ENCODE data around the gene CEBPA. TPM values are rescaled to one million over a fixed set of nuclear protein-coding genes. Genes with fewer than 3 reads are reported as not detected.

The CEBPA gene
- total and polyA plus RNA-seq, 3 donors from 2014 or later = 3.5 to 5.0 (median 4.7) TPM

DNA sequence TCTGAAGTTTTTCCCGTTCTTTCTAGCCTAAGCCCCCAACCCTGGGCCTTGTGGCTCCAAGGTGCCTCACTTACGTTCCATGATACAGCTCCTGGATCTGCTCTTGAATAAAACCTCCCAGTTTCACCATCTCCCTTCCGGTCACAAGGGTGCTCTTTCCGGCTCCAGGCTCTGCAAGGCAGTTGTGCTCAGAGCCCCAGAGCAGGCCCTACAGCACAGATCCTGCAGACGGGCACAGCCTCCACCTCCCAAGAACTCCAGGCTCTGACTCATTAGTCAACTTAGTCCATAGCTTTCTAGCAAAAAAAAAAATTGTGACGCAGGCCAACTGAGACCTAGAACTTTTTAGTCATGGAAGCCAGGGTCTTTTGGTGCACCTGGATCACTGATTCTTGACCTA, 42.8 kb downstream of the CEBPA start:
- H3K36me3 ChIP-seq (ENCODE audit: low read depth, missing control alignments) = no peaks in the 10 kb centered on the region
- no peaks in the 10 kb centered on the region for H3K27me3 ChIP-seq
- intact Hi-C loops (cut with DNase I; ENCODE audit: low total_unique reads) = no loop called here
- TF ChIP-seq POLR2A (IDR thresholded peaks at IDR 0.05) = no peak
- WGBS, 2 donors = 79 to 83% methylated on average over 6 of the region's 6 CpGs
- H3K9me3 ChIP-seq = no peaks in the 10 kb centered on the region
- DNase-seq = no peak
- H3K27ac ChIP-seq = no peak overlapping the region
- no peaks in the 10 kb centered on the region for H3K4me1 ChIP-seq
- no peak overlapping the region for H3K4me3 ChIP-seq

DNA sequence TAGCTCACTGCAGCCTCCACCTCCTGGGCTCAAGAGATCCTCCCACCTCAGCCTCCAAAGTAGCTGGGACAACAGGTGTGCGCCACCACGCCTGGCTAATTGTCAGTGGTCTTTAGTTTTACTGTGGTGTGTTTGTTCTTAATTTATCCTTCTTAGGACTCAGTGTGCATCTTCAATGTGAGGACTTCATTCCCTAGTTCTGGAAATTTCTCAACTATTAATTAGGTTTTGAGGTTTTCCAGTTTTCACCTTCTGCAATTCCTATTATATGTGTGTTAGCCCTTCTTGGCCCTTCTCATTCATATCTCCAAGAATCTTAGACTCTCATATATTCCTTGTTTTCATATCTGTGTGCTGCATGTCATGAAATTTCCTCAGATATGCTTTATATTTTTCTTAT, 44.5 kb downstream of the CEBPA start:
- H3K4me1 ChIP-seq = no peaks in the 10 kb centered on the region
- no peaks in the 10 kb centered on the region for H3K9me3 ChIP-seq
- DNase-seq = no peak
- no peak overlapping the region for H3K27ac ChIP-seq
- no peaks in the 10 kb centered on the region for H3K27me3 ChIP-seq
- H3K4me3 ChIP-seq = no peak overlapping the region
- no peaks in the 10 kb centered on the region for H3K36me3 ChIP-seq (ENCODE audit: low read depth, missing control alignments)
- WGBS, 2 donors = 93 to 95% methylated on average over 2 of the region's 2 CpGs
- intact Hi-C loops (cut with DNase I; ENCODE audit: low total_unique reads) = no loop called here
- TF ChIP-seq POLR2A (IDR thresholded peaks at IDR 0.05) = no peak
- TF ChIP-seq, protein P1, sequence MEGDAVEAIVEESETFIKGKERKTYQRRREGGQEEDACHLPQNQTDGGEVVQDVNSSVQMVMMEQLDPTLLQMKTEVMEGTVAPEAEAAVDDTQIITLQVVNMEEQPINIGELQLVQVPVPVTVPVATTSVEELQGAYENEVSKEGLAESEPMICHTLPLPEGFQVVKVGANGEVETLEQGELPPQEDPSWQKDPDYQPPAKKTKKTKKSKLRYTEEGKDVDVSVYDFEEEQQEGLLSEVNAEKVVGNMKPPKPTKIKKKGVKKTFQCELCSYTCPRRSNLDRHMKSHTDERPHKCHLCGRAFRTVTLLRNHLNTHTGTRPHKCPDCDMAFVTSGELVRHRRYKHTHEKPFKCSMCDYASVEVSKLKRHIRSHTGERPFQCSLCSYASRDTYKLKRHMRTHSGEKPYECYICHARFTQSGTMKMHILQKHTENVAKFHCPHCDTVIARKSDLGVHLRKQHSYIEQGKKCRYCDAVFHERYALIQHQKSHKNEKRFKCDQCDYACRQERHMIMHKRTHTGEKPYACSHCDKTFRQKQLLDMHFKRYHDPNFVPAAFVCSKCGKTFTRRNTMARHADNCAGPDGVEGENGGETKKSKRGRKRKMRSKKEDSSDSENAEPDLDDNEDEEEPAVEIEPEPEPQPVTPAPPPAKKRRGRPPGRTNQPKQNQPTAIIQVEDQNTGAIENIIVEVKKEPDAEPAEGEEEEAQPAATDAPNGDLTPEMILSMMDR (IDR thresholded peaks at IDR 0.05) = no peak

DNA sequence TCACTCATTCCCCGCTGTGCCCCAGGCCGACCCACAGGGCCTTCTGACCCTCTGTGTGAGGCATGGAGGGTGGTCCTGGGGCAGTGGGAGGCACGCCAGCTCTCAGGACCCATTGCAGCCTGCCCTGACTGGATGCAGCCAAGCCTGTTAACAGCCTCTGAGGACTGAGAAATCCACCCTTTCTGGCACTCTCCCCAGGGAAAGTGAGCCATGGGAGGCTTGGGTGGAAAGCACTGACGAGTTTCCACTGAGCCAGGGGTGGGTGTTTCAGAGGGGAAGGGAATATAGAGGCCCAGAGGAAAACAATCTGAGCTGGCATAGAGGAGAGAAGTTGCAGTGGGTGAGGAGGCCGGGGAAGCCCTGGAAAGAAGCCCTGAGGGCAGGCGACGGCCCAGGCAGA, 46.1 kb downstream of the CEBPA start:
- WGBS, 2 donors = 51 to 62% methylated on average over 7 of the region's 7 CpGs
- no peaks in the 10 kb centered on the region for H3K4me1 ChIP-seq
- no peak for DNase-seq
- H3K9me3 ChIP-seq = no peaks in the 10 kb centered on the region
- H3K36me3 ChIP-seq (ENCODE audit: low read depth, missing control alignments) = no peaks in the 10 kb centered on the region
- intact Hi-C loops (cut with DNase I; ENCODE audit: low total_unique reads) = no loop called here
- H3K27me3 ChIP-seq = no peaks in the 10 kb centered on the region
- no peak for TF ChIP-seq POLR2A (IDR thresholded peaks at IDR 0.05)
- TF ChIP-seq, protein P1 (IDR thresholded peaks at IDR 0.05) = no peak
- H3K4me3 ChIP-seq = no peak overlapping the region
- no peak overlapping the region for H3K27ac ChIP-seq

DNA sequence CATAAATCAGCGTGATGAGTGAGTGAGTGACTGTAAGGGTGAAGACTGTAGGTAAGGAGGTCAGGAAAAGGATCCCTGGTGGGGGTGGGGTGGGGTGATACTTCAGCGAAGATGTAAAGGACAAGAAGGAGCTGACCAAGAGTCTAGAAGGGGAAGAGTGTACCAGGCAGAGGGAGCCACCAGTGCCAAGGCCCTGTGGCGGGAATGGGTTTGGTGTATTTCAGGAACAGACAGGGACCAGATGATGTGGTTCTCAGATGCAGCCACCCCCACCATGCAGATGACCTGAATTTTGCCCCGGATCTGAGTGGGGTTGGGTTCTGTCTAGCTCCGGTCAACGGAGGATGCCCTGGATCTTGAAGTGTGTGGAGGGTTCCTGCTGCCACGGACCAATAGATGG, 46.6 kb downstream of the CEBPA start:
- Histone ChIP-seq H3K27ac (no peak overlapping the region), H3K9me3 (no peaks in the 10 kb centered on the region), H3K4me1 (no peaks in the 10 kb centered on the region), H3K36me3 (ENCODE audit: low read depth, missing control alignments) (no peaks in the 10 kb centered on the region), H3K27me3 (no peaks in the 10 kb centered on the region), H3K4me3 (no peak overlapping the region)
- intact Hi-C loops (cut with DNase I; ENCODE audit: low total_unique reads) = no loop called here
- WGBS, 2 donors = 89 to 94% methylated on average over 7 of the region's 7 CpGs
- DNase-seq = no peak
- TF ChIP-seq POLR2A (IDR thresholded peaks at IDR 0.05) = no peak
- TF ChIP-seq, protein P1 (IDR thresholded peaks at IDR 0.05) = no peak

DNA sequence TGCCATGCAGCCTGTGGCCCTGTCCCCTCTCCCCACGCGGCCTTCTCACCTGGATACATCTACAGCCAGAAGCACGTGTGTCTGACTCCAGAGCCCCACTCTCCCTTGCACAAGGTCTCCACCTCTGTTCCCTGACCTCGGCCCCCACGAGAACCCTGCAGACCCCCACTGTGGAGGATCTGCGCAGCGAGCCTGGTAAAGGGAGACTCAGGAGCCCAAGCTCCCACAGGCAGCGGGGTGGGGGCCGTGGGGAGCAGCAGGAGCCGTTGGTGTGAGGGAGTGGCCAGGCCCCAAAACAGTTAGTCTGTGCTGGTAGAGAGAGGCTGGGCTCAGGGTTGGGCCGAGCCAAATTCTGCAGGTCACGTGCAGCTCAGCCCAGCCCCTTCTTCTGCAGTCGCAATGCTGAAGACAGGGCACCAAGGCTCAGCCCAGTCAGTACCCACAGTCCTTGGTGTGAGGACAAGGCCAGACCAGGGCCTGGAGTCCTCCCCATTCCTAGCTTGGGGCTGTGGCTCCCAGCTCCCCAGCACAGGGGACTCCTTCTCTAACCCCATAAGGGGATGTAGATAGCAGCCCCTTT, 48.0 kb downstream of the CEBPA start:
- WGBS, 2 donors = 82 to 86% methylated on average over 5 to 13 of the region's 13 CpGs
- no peak for DNase-seq
- Histone ChIP-seq H3K4me1 (no peaks in the 10 kb centered on the region), H3K4me3 (no peak overlapping the region), H3K9me3 (no peaks in the 10 kb centered on the region), H3K27ac (no peak overlapping the region), H3K27me3 (no peaks in the 10 kb centered on the region), H3K36me3 (ENCODE audit: low read depth, missing control alignments) (no peaks in the 10 kb centered on the region)
- intact Hi-C loops (cut with DNase I; ENCODE audit: low total_unique reads) = no loop called here
- TF ChIP-seq POLR2A (IDR thresholded peaks at IDR 0.05) = no peak
- TF ChIP-seq, protein P1 (IDR thresholded peaks at IDR 0.05) = no peak
